HG03159 (cell line): ENCODE data around the gene KRT78.

Experiments used
- ATAC-seq: cut with Tn5 transposase; IDR thresholded peaks from one replicate; pipeline ENCODE4 v1.9.1; 2021; ENCODE audit warnings: mild to moderate bottlenecking, moderate library complexity; ENCODE audit not compliant: unreplicated experiment

KRT78 gene

GRCh38 chr12:52826611-52827498, 21.9 kb downstream of the KRT78 start:
- ATAC-seq = no peak

GRCh38 chr12:52825961-52826360, 22.8 kb downstream of the KRT78 start:
- no peak for ATAC-seq

GRCh38 chr12:52824741-52825410, 23.9 kb downstream of the KRT78 start:
- ATAC-seq = no peak

- ATAC-seq = no peak
Observed at GRCh38 chr12:52823761-52824450, 24.9 kb downstream of the KRT78 start.

- ATAC-seq = no peak
Observed at GRCh38 chr12:52822771-52823510, 25.9 kb downstream of the KRT78 start.

GRCh38 chr12:52821826-52822660, 26.8 kb downstream of the KRT78 start:
- no peak for ATAC-seq

GRCh38 chr12:52821071-52821730, 27.6 kb downstream of the KRT78 start:
- no peak for ATAC-seq

- ATAC-seq = no peak
Observed at GRCh38 chr12:52820521-52820920, 28.3 kb downstream of the KRT78 start.

GRCh38 chr12:52819731-52820510, 28.9 kb downstream of the KRT78 start:
- no peak for ATAC-seq

GRCh38 chr12:52818887-52819420, 29.8 kb downstream of the KRT78 start:
- no peak for ATAC-seq

GRCh38 chr12:52818388-52818787, 30.4 kb downstream of the KRT78 start:
- ATAC-seq = no peak

- ATAC-seq = no peak
Observed at GRCh38 chr12:52817699-52818238, 31.0 kb downstream of the KRT78 start.

GRCh38 chr12:52817003-52817698, 31.6 kb downstream of the KRT78 start:
- no peak for ATAC-seq

GRCh38 chr12:52815676-52816588, 32.9 kb downstream of the KRT78 start:
- no peak for ATAC-seq

GRCh38 chr12:52815161-52815560, 33.6 kb downstream of the KRT78 start:
- no peak for ATAC-seq

GRCh38 chr12:52814710-52815155, 34.1 kb downstream of the KRT78 start:
- ATAC-seq = no peak
